BE2C (cell line): Measurements from ENCODE around the gene HCAR1.
A peak's percentile ranks its signal among the peaks of the same experiment; 100 is the strongest.

Source experiments
- DNase-seq: peaks from one replicate; pipeline ENCODE4 v3.0.0-alpha.2; 2020
- H3K27me3 ChIP-seq: fragments of 250-450 bp; sonication (Bioruptor Pico); 2 replicates; pipeline ENCODE4 v1.5.1; 2020; ENCODE audit warnings: mild to moderate bottlenecking
- H3K36me3 ChIP-seq: fragments of 250-450 bp; sonication (Bioruptor Pico); 2 replicates; pipeline ENCODE4 v1.5.1; 2020; ENCODE audit warnings: mild to moderate bottlenecking
- H3K4me1 ChIP-seq: fragments of 250-450 bp; sonication (Bioruptor Pico); 2 replicates; pipeline ENCODE4 v1.5.1; 2020
- H3K4me3 ChIP-seq: 2 replicates; pipeline ENCODE4 v1.5.1; 2011; ENCODE audit warnings: low read depth, low read length
- H3K9me3 ChIP-seq: fragments of 250-450 bp; sonication (Bioruptor Pico); 2 replicates; pipeline ENCODE4 v1.5.1; 2020
- CTCF ChIP-seq: IDR thresholded peaks from 2 replicates; pipeline ENCODE4 v1.5.1; 2012; ENCODE audit warnings: mild to moderate bottlenecking, low read depth, low read length

HCAR1 gene

GRCh38 chr12:122749569-122750332, 19.1 kb upstream of the HCAR1 start:
- no peaks in the 10 kb centered on the region for H3K9me3 ChIP-seq
- H3K36me3 ChIP-seq: peaks cover 5% of the 10 kb centered on the region
- H3K4me3 ChIP-seq: peak overlapping the region; percentile 29
- peak; percentile 46 for DNase-seq
- no peaks in the 10 kb centered on the region for H3K27me3 ChIP-seq
- TF ChIP-seq CTCF: no peak
- no peaks in the 10 kb centered on the region for H3K4me1 ChIP-seq

- H3K27me3 ChIP-seq: no peaks in the 10 kb centered on the region
- H3K4me1 ChIP-seq: no peaks in the 10 kb centered on the region
- no peak for TF ChIP-seq CTCF
- no peaks in the 10 kb centered on the region for H3K9me3 ChIP-seq
- DNase-seq: no peak
- H3K36me3 ChIP-seq: no peaks in the 10 kb centered on the region
- no peak overlapping the region for H3K4me3 ChIP-seq
Observed at GRCh38 chr12:122747224-122748135, 16.8 kb upstream of the HCAR1 start.

GRCh38 chr12:122743895-122744525, 13.4 kb upstream of the HCAR1 start:
- H3K27me3 ChIP-seq: no peaks in the 10 kb centered on the region
- no peak for DNase-seq
- no peaks in the 10 kb centered on the region for H3K4me1 ChIP-seq
- no peaks in the 10 kb centered on the region for H3K9me3 ChIP-seq
- no peak overlapping the region for H3K4me3 ChIP-seq
- no peak for TF ChIP-seq CTCF
- no peaks in the 10 kb centered on the region for H3K36me3 ChIP-seq

GRCh38 chr12:122740351-122740750, 9.7 kb upstream of the HCAR1 start:
- Histone ChIP-seq H3K27me3 (no peaks in the 10 kb centered on the region), H3K4me3 (no peak overlapping the region), H3K4me1 (no peaks in the 10 kb centered on the region), H3K9me3 (no peaks in the 10 kb centered on the region), H3K36me3 (no peaks in the 10 kb centered on the region)
- DNase-seq: no peak
- no peak for TF ChIP-seq CTCF

- no peak for DNase-seq
- Histone ChIP-seq H3K27me3 (no peaks in the 10 kb centered on the region), H3K4me3 (no peak overlapping the region), H3K36me3 (no peaks in the 10 kb centered on the region), H3K4me1 (no peaks in the 10 kb centered on the region), H3K9me3 (no peaks in the 10 kb centered on the region)
- TF ChIP-seq CTCF: no peak
Observed at GRCh38 chr12:122738571-122738970, 7.9 kb upstream of the HCAR1 start.
